Measurements from ENCODE around the gene ANKDD1B. TPM values are rescaled to one million over a fixed set of nuclear protein-coding genes. Genes with fewer than 3 reads are reported as not detected.
A peak's percentile ranks its signal among the peaks of the same experiment; 100 is the strongest.

The ANKDD1B gene
- total and polyA plus RNA-seq, 2 of the 13 experiments (the other 11 are each of a cell fraction or from before 2014, with no cell fraction given), result 0.12 to 0.27 TPM

GRCh38 chr5:75720882-75721281 is 109.6 kb downstream of the ANKDD1B start (continued):
- TF ChIP-seq TCF7 (IDR thresholded peaks at IDR 0.05; ENCODE audit: low read depth) (peak; percentile 37), MTA1 (CRISPR knock-in tag; IDR thresholded peaks at IDR 0.05; ENCODE audit: borderline replicate concordance) (no peak), NR2F6 (IDR thresholded peaks at IDR 0.05) (no peak), NR2F6 (CRISPR knock-in tag; IDR thresholded peaks at IDR 0.05) (peak; percentile 30; the same call in 1 of the 2 replicates), SNAPC2 (CRISPR knock-in tag; IDR thresholded peaks at IDR 0.05) (no peak), BHLHE40 (IDR thresholded peaks at IDR 0.05; ENCODE audit: low read length) (no peak), ZNF788 (CRISPR knock-in tag; IDR thresholded peaks at IDR 0.05; ENCODE audit: borderline replicate concordance) (no peak; the same call in 1 of the 2 replicates), SP140L (CRISPR knock-in tag; IDR thresholded peaks at IDR 0.05; ENCODE audit: borderline replicate concordance) (no peak), NAIF1 (CRISPR knock-in tag; IDR thresholded peaks at IDR 0.05; ENCODE audit: borderline replicate concordance) (peak; percentile 92), ZNF549 (CRISPR knock-in tag; IDR thresholded peaks at IDR 0.05) (no peak), ZNF432 (CRISPR knock-in tag; IDR thresholded peaks at IDR 0.05; ENCODE audit: borderline replicate concordance) (no peak), JDP2 (CRISPR knock-in tag; IDR thresholded peaks at IDR 0.05; ENCODE audit: borderline replicate concordance) (no peak), ZNF431 (CRISPR knock-in tag; IDR thresholded peaks at IDR 0.05; ENCODE audit: borderline replicate concordance, low read depth) (no peak), TMF1 (CRISPR knock-in tag; IDR thresholded peaks at IDR 0.05; ENCODE audit: low read depth) (no peak), MYC (CRISPR knock-in tag; IDR thresholded peaks at IDR 0.05; ENCODE audit: borderline replicate concordance) (no peak), ZFP41 (CRISPR knock-in tag; IDR thresholded peaks at IDR 0.05; ENCODE audit: borderline replicate concordance) (no peak), MED1 (CRISPR knock-in tag; IDR thresholded peaks at IDR 0.05) (peak; percentile 66; the same call in 1 of the 2 replicates), RARA (CRISPR knock-in tag; IDR thresholded peaks at IDR 0.05) (peak; percentile 73), ELF1 (CRISPR knock-in tag; IDR thresholded peaks at IDR 0.05) (no peak), CREB1 (IDR thresholded peaks at IDR 0.05) (0 out of 2 replicates have a peak, but pooled peaks have one; percentile 8), CREB1 (CRISPR knock-in tag; IDR thresholded peaks at IDR 0.05) (peak; percentile 69; the same call in 1 of the 2 replicates), ZNF317 (CRISPR knock-in tag; IDR thresholded peaks at IDR 0.05) (no peak), ZNF724P (CRISPR knock-in tag; IDR thresholded peaks at IDR 0.05; ENCODE audit: borderline replicate concordance) (no peak), ZHX2 (IDR thresholded peaks at IDR 0.05; ENCODE audit: low read depth) (no peak), ZHX2 (CRISPR knock-in tag; IDR thresholded peaks at IDR 0.05; ENCODE audit: borderline replicate concordance) (no peak)
